Measurements from ENCODE around the gene PPP1R10.

PPP1R10 gene

GRCh38 chr6:30603961-30604360, 13.1 kb downstream of the PPP1R10 start:
- Histone ChIP-seq H3K9ac (ENCODE audit: low read length) (no peak overlapping the region), H3K9me2 (replicated peaks; ENCODE audit: insufficient read depth, low read length) (no peaks in the 10 kb centered on the region), H3K4me1 (ENCODE audit: low read length) (no peaks in the 10 kb centered on the region), H3F3A (ENCODE audit: insufficient read depth, low read length) (peaks cover 57% of the 10 kb centered on the region), H3K27ac (ENCODE audit: low read length) (no peak overlapping the region), H3K4me2 (ENCODE audit: low read depth, low read length) (no peak overlapping the region), H2AFZ (ENCODE audit: low read length) (no peak overlapping the region), H4K20me1 (ENCODE audit: insufficient read depth, low read length) (peaks cover 12% of the 10 kb centered on the region; the same call in 1 of the 2 replicates), H3K4me3 (ENCODE audit: low read length) (no peak overlapping the region), H3K27me3 (replicated peaks; ENCODE audit: insufficient read depth, low read length) (no peaks in the 10 kb centered on the region), H3K36me3 (replicated peaks; ENCODE audit: insufficient read depth, low read length) (peaks cover 47% of the 10 kb centered on the region), H3K79me2 (ENCODE audit: low read length) (peaks cover 38% of the 10 kb centered on the region), H3K9me3 (replicated peaks; ENCODE audit: insufficient read depth, low read length) (no peaks in the 10 kb centered on the region)
- no peak for DNase-seq
- TF ChIP-seq EZH2 (optimal IDR thresholded peaks at IDR 0.05; ENCODE audit: low read depth, low read length) (no peak), CTCF (IDR thresholded peaks at IDR 0.05; ENCODE audit: low read length) (no peak)

- peaks cover 74% of the 10 kb centered on the region for H3F3A ChIP-seq (ENCODE audit: insufficient read depth, low read length)
Measured at GRCh38 chr6:30601815-30602641, 15.0 kb downstream of the PPP1R10 start.

GRCh38 chr6:30601436-30601814, 15.6 kb downstream of the PPP1R10 start:
- H3K27me3 ChIP-seq (replicated peaks; ENCODE audit: insufficient read depth, low read length): no peaks in the 10 kb centered on the region
- no peak overlapping the region for H3K27ac ChIP-seq (ENCODE audit: low read length)
- no peaks in the 10 kb centered on the region for H3K9me2 ChIP-seq (replicated peaks; ENCODE audit: insufficient read depth, low read length)
- no peak overlapping the region for H3K4me3 ChIP-seq (ENCODE audit: low read length)
- no peak overlapping the region for H2AFZ ChIP-seq (ENCODE audit: low read length)
- peaks cover 73% of the 10 kb centered on the region for H3F3A ChIP-seq (ENCODE audit: insufficient read depth, low read length)
- no peaks in the 10 kb centered on the region for H3K4me1 ChIP-seq (ENCODE audit: low read length)
- peaks cover 38% of the 10 kb centered on the region for H3K36me3 ChIP-seq (replicated peaks; ENCODE audit: insufficient read depth, low read length)
- H3K9me3 ChIP-seq (replicated peaks; ENCODE audit: insufficient read depth, low read length): no peaks in the 10 kb centered on the region
- peaks cover 18% of the 10 kb centered on the region for H3K79me2 ChIP-seq (ENCODE audit: low read length)
- no peak for TF ChIP-seq CTCF (IDR thresholded peaks at IDR 0.05; ENCODE audit: low read length)
- TF ChIP-seq EZH2phosphoT487 (IDR thresholded peaks at IDR 0.05; ENCODE audit: low read length): no peak
- no peak for TF ChIP-seq EZH2 (optimal IDR thresholded peaks at IDR 0.05; ENCODE audit: low read depth, low read length)
- H3K9ac ChIP-seq (ENCODE audit: low read length): no peak overlapping the region
- no peak for DNase-seq
- H3K4me2 ChIP-seq (ENCODE audit: low read depth, low read length): no peak overlapping the region
- peaks cover 14% of the 10 kb centered on the region; the same call in 1 of the 2 replicates for H4K20me1 ChIP-seq (ENCODE audit: insufficient read depth, low read length)

More at GRCh38 chr6:30601815-30602641, 15.0 kb downstream of the PPP1R10 start:
- Histone ChIP-seq H4K20me1 (ENCODE audit: insufficient read depth, low read length) (peaks cover 12% of the 10 kb centered on the region; the same call in 1 of the 2 replicates), H3K36me3 (replicated peaks; ENCODE audit: insufficient read depth, low read length) (peaks cover 44% of the 10 kb centered on the region), H3K4me3 (ENCODE audit: low read length) (no peak overlapping the region), H3K4me1 (ENCODE audit: low read length) (no peaks in the 10 kb centered on the region), H3K9ac (ENCODE audit: low read length) (no peak overlapping the region), H2AFZ (ENCODE audit: low read length) (no peak overlapping the region), H3K27me3 (replicated peaks; ENCODE audit: insufficient read depth, low read length) (no peaks in the 10 kb centered on the region), H3K79me2 (ENCODE audit: low read length) (peaks cover 24% of the 10 kb centered on the region), H3K27ac (ENCODE audit: low read length) (no peak overlapping the region), H3K9me3 (replicated peaks; ENCODE audit: insufficient read depth, low read length) (no peaks in the 10 kb centered on the region), H3K4me2 (ENCODE audit: low read depth, low read length) (no peak overlapping the region), H3K9me2 (replicated peaks; ENCODE audit: insufficient read depth, low read length) (no peaks in the 10 kb centered on the region)
- TF ChIP-seq EZH2 (optimal IDR thresholded peaks at IDR 0.05; ENCODE audit: low read depth, low read length): no peak
- no peak for TF ChIP-seq CTCF (IDR thresholded peaks at IDR 0.05; ENCODE audit: low read length)
- TF ChIP-seq EZH2phosphoT487 (IDR thresholded peaks at IDR 0.05; ENCODE audit: low read length): no peak
- no peak for DNase-seq
